ENCODE results near the gene NSMCE3. TPM values are rescaled to one million over a fixed set of nuclear protein-coding genes. Genes with fewer than 3 reads are reported as not detected.

Gene NSMCE3
- total and polyA plus RNA-seq, 4 donors: 2.3 to 3.3 (median 2.8) TPM

DNA sequence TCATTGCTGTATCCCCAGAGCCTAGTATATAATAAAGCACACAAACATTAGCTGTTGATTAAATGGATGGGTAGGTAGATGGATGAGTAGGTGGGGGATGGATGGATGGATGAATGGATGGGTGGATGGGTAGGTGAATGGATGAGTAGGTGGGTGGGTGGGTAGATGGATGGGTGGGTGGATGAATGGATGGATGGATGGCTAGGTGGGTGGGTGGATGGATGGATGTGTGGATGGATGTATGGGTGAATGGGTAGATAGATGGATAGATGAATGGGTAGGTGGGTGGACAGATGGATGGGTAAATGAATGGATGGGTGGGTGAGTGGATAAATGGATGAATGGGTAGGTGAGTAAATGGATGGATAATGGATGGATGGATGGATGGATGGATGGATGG lies 30.2 kb upstream of the NSMCE3 start:
- no peak for TF ChIP-seq HNF4A (conservative IDR thresholded peaks at IDR 0.05)
- no peak for TF ChIP-seq GABPA (IDR thresholded peaks at IDR 0.05 in 1 of 2, conservative IDR thresholded peaks at IDR 0.05 in 1 of 2)
- TF ChIP-seq RXRA (IDR thresholded peaks at IDR 0.05): no peak
- TF ChIP-seq JUND (IDR thresholded peaks at IDR 0.05): no peak
- Histone ChIP-seq H3K4me1 (ENCODE audit: control insufficient read depth in 4 of 4, insufficient read depth in 4 of 4, low read length in 3 of 4) (no peaks in the 10 kb centered on the region), H3K4me3 (ENCODE audit: low read depth in 1 of 3, low read length in 3 of 3) (no peak overlapping the region), H3K9me3 (ENCODE audit: control insufficient read depth in 4 of 4, low read length in 3 of 4) (no peaks in the 10 kb centered on the region), H3K9ac (ENCODE audit: low read depth in 1 of 2, low read length in 2 of 2) (no peak overlapping the region), H3K36me3 (ENCODE audit: control insufficient read depth in 4 of 4, insufficient read depth in 3 of 4, low read depth in 1 of 4, low read length in 3 of 4) (no peaks in the 10 kb centered on the region), H3K27ac (ENCODE audit: low read depth in 1 of 2, low read length in 2 of 2) (no peak overlapping the region), H3K27me3 (ENCODE audit: control insufficient read depth in 4 of 4, insufficient read depth in 4 of 4, low read length in 3 of 4) (no peaks in the 10 kb centered on the region)
- no peak for DNase-seq (ENCODE audit: low spot score)

GRCh38 chr15:29299331-29299730 lies 29.7 kb upstream of the NSMCE3 start:
- no peak for TF ChIP-seq SP1 (IDR thresholded peaks at IDR 0.05)
- TF ChIP-seq EGR1 (IDR thresholded peaks at IDR 0.05; ENCODE audit: low read depth in 2 of 2): no peak
- TF ChIP-seq CTCF (IDR thresholded peaks at IDR 0.05; ENCODE audit: low read depth, low read length, missing input control): no peak
- TF ChIP-seq NR2F2 (IDR thresholded peaks at IDR 0.05): no peak
- no peak for TF ChIP-seq GABPA (IDR thresholded peaks at IDR 0.05 in 1 of 2, conservative IDR thresholded peaks at IDR 0.05 in 1 of 2)
- TF ChIP-seq RAD21 (IDR thresholded peaks at IDR 0.05): no peak
- no peak for TF ChIP-seq HNF4A (conservative IDR thresholded peaks at IDR 0.05)
- no peak for TF ChIP-seq FOXA2 (IDR thresholded peaks at IDR 0.05)
- TF ChIP-seq, protein P1, sequence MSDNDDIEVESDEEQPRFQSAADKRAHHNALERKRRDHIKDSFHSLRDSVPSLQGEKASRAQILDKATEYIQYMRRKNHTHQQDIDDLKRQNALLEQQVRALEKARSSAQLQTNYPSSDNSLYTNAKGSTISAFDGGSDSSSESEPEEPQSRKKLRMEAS (IDR thresholded peaks at IDR 0.05): no peak
- TF ChIP-seq, protein P2, sequence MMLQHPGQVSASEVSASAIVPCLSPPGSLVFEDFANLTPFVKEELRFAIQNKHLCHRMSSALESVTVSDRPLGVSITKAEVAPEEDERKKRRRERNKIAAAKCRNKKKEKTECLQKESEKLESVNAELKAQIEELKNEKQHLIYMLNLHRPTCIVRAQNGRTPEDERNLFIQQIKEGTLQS (IDR thresholded peaks at IDR 0.05): no peak
- TF ChIP-seq, protein P3, sequence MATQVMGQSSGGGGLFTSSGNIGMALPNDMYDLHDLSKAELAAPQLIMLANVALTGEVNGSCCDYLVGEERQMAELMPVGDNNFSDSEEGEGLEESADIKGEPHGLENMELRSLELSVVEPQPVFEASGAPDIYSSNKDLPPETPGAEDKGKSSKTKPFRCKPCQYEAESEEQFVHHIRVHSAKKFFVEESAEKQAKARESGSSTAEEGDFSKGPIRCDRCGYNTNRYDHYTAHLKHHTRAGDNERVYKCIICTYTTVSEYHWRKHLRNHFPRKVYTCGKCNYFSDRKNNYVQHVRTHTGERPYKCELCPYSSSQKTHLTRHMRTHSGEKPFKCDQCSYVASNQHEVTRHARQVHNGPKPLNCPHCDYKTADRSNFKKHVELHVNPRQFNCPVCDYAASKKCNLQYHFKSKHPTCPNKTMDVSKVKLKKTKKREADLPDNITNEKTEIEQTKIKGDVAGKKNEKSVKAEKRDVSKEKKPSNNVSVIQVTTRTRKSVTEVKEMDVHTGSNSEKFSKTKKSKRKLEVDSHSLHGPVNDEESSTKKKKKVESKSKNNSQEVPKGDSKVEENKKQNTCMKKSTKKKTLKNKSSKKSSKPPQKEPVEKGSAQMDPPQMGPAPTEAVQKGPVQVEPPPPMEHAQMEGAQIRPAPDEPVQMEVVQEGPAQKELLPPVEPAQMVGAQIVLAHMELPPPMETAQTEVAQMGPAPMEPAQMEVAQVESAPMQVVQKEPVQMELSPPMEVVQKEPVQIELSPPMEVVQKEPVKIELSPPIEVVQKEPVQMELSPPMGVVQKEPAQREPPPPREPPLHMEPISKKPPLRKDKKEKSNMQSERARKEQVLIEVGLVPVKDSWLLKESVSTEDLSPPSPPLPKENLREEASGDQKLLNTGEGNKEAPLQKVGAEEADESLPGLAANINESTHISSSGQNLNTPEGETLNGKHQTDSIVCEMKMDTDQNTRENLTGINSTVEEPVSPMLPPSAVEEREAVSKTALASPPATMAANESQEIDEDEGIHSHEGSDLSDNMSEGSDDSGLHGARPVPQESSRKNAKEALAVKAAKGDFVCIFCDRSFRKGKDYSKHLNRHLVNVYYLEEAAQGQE (IDR thresholded peaks at IDR 0.05): no peak
- no peak for TF ChIP-seq TAF1 (conservative IDR thresholded peaks at IDR 0.05)
- TF ChIP-seq RXRA (IDR thresholded peaks at IDR 0.05): no peak
- no peak for TF ChIP-seq HNF4G (IDR thresholded peaks at IDR 0.05)
- TF ChIP-seq YY1 (IDR thresholded peaks at IDR 0.05): no peak
- TF ChIP-seq FOXA1 (IDR thresholded peaks at IDR 0.05): no peak
- Histone ChIP-seq H3K27ac (ENCODE audit: low read depth in 1 of 2, low read length in 2 of 2) (no peak overlapping the region), H3K27me3 (ENCODE audit: control insufficient read depth in 4 of 4, insufficient read depth in 4 of 4, low read length in 3 of 4) (no peaks in the 10 kb centered on the region), H3K36me3 (ENCODE audit: control insufficient read depth in 4 of 4, insufficient read depth in 3 of 4, low read depth in 1 of 4, low read length in 3 of 4) (no peaks in the 10 kb centered on the region), H3K4me1 (ENCODE audit: control insufficient read depth in 4 of 4, insufficient read depth in 4 of 4, low read length in 3 of 4) (no peaks in the 10 kb centered on the region), H3K4me3 (ENCODE audit: low read depth in 1 of 3, low read length in 3 of 3) (no peak overlapping the region), H3K9ac (ENCODE audit: low read depth in 1 of 2, low read length in 2 of 2) (no peak overlapping the region), H3K9me3 (ENCODE audit: control insufficient read depth in 4 of 4, low read length in 3 of 4) (no peaks in the 10 kb centered on the region)
- no peak for DNase-seq (ENCODE audit: low spot score)
- WGBS: 75% methylated on average over 3 of the region's 3 CpGs
